ENCODE data around the gene CUBN. TPM values are rescaled to one million over a fixed set of nuclear protein-coding genes. Genes with fewer than 3 reads are reported as not detected.
A peak's percentile ranks its signal among the peaks of the same experiment; 100 is the strongest.

CUBN gene
- total RNA-seq, 1 donor from 2014 or later, result 1.5 TPM

GRCh38 chr10:17003151-17003550 is 126.5 kb downstream of the CUBN start:
- no peak overlapping the region for H3K4me3 Mint-ChIP-seq (ENCODE audit: low read depth)
- peaks cover 3% of the 10 kb centered on the region for H3K9me3 Mint-ChIP-seq (ENCODE audit: low read depth)
- no peaks in the 10 kb centered on the region for H3K27me3 Mint-ChIP-seq
- no peak for DNase-seq (ENCODE audit: low spot score, unreplicated experiment)
- H3K27ac Mint-ChIP-seq, result no peak overlapping the region
- peaks cover 2% of the 10 kb centered on the region for H3K4me1 Mint-ChIP-seq (ENCODE audit: low read depth)
- no peak for TF ChIP-seq CTCF (IDR thresholded peaks at IDR 0.05; ENCODE audit: unreplicated experiment)
- no peaks in the 10 kb centered on the region for H3K36me3 Mint-ChIP-seq (ENCODE audit: insufficient read depth)

- TF ChIP-seq CTCF (IDR thresholded peaks at IDR 0.05; ENCODE audit: unreplicated experiment), result no peak
- no peaks in the 10 kb centered on the region for H3K36me3 Mint-ChIP-seq (ENCODE audit: insufficient read depth)
- peaks cover under 1% of the 10 kb centered on the region for H3K4me1 Mint-ChIP-seq (ENCODE audit: low read depth)
- no peak overlapping the region for H3K27ac Mint-ChIP-seq
- peaks cover 6% of the 10 kb centered on the region for H3K9me3 Mint-ChIP-seq (ENCODE audit: low read depth)
- no peak overlapping the region for H3K4me3 Mint-ChIP-seq (ENCODE audit: low read depth)
- no peak for DNase-seq (ENCODE audit: low spot score, unreplicated experiment)
- H3K27me3 Mint-ChIP-seq, result no peaks in the 10 kb centered on the region
Measured at GRCh38 chr10:17001961-17002749, 127.5 kb downstream of the CUBN start.

DNA sequence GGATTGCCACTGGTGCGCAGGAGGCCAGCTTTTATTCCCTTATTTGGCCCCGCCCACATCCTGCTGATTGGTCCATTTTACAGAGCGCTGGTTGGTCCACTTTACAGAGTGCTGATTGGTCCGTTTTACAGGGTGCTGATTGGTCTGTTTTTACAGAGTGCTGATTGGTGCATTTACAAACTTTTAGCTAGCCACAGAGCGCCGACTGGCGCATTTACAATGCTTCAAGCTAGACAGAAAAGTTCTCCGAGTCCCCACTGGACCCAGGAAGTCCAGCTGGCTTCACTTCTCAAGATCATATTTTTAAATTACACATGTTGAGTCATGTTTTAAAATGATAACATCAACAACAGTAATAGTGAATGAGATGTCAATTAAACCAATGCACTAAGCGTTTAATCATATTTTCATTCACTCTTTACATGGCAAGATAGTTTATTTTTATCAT is 128.3 kb downstream of the CUBN start:
- Mint-ChIP-seq H3K9me3 (ENCODE audit: low read depth) (peaks cover 6% of the 10 kb centered on the region), H3K36me3 (ENCODE audit: insufficient read depth) (no peaks in the 10 kb centered on the region), H3K27me3 (no peaks in the 10 kb centered on the region), H3K4me1 (ENCODE audit: low read depth) (peaks cover 2% of the 10 kb centered on the region), H3K27ac (no peak overlapping the region), H3K4me3 (ENCODE audit: low read depth) (no peak overlapping the region)
- TF ChIP-seq CTCF (IDR thresholded peaks at IDR 0.05; ENCODE audit: unreplicated experiment), result no peak
- no peak for DNase-seq (ENCODE audit: low spot score, unreplicated experiment)

DNA sequence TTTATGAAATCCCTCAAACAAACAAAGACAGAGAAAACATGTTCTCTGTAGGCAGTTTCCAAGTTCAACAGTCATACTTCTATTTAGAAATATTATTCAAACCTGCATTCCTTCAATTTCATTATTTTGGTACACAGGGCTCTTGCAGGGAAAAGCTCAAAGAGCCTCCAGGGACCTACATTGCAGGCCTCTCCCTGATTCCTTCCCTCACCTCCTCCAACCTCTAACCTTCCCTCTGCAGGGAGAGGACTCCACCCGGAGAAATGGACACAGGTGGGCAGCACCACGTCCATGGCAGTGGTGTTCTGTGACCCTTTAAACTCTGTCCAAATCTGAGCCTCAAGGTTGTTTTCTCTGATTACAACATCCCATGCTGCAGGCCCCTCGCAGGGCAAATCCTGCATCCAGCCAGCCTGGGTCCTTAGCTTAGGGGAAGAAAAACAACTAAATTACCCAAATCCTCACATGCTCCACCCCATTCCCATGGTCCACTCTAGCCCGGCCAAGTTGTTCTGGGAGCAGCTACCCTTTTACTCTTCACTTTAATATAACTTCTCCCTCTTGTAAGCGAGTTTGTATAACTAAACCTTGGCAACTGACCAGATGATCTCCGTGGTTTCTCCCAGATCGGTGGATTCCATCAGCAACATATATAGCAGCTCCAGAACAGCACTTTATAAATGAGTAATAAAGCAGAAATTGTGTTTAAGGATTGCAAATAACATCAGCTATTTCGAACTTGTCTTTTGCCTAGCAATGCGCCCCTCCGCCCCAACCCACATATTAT is 129.8 kb downstream of the CUBN start:
- Mint-ChIP-seq H3K36me3 (ENCODE audit: insufficient read depth) (no peaks in the 10 kb centered on the region), H3K27me3 (no peaks in the 10 kb centered on the region), H3K4me3 (ENCODE audit: low read depth) (no peak overlapping the region), H3K4me1 (ENCODE audit: low read depth) (peaks cover 7% of the 10 kb centered on the region), H3K9me3 (ENCODE audit: low read depth) (peaks cover 6% of the 10 kb centered on the region), H3K27ac (no peak overlapping the region)
- no peak for DNase-seq (ENCODE audit: low spot score, unreplicated experiment)
- no peak for TF ChIP-seq CTCF (IDR thresholded peaks at IDR 0.05; ENCODE audit: unreplicated experiment)

DNA sequence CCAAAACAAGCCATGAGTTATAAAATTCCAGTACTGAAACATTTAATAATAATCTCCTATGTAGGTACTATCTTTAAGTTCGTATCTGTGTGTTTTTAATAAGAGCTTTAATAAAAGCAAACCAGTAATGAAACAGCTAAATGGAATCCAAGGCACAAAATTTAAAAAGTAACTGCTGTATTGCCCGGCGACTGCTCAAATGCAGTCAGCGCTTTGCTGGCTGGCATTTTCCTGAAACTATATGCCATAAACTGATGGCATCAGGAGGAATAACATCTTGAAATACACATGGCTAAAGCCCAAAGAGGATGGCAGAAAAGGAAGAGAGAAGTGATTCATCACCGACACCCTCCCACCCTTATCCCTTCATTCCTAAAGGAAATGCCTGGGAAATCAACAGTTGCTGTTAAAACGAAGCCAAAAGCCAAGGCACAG is 133.1 kb downstream of the CUBN start:
- Mint-ChIP-seq H3K27me3 (no peaks in the 10 kb centered on the region), H3K36me3 (ENCODE audit: insufficient read depth) (no peaks in the 10 kb centered on the region), H3K4me3 (ENCODE audit: low read depth) (no peak overlapping the region), H3K9me3 (ENCODE audit: low read depth) (peaks cover 6% of the 10 kb centered on the region), H3K27ac (peak overlapping the region; percentile 8), H3K4me1 (ENCODE audit: low read depth) (peaks cover 7% of the 10 kb centered on the region)
- DNase-seq (ENCODE audit: low spot score, unreplicated experiment), result no peak
- no peak for TF ChIP-seq CTCF (IDR thresholded peaks at IDR 0.05; ENCODE audit: unreplicated experiment)
